DND-41 (cell line): Measurements from ENCODE around the gene EMILIN1.

Source experiments
- EZH2 ChIP-seq: IDR thresholded peaks from 3 replicates; pipeline ENCODE4 v1.6.1; 2012; ENCODE audit warnings: borderline replicate concordance, low read depth, mild to moderate bottlenecking, moderate library complexity, low read length, inconsistent platforms; ENCODE audit not compliant: severe bottlenecking
- TF ChIP-seq, protein P1 (sequence below): IDR thresholded peaks from 2 replicates; pipeline ENCODE4 v1.5.1; 2012; ENCODE audit warnings: borderline replicate concordance, low read length, moderate library complexity, mild to moderate bottlenecking; ENCODE audit not compliant: poor library complexity, severe bottlenecking; ENCODE audit errors: extremely low read depth

DNA sequence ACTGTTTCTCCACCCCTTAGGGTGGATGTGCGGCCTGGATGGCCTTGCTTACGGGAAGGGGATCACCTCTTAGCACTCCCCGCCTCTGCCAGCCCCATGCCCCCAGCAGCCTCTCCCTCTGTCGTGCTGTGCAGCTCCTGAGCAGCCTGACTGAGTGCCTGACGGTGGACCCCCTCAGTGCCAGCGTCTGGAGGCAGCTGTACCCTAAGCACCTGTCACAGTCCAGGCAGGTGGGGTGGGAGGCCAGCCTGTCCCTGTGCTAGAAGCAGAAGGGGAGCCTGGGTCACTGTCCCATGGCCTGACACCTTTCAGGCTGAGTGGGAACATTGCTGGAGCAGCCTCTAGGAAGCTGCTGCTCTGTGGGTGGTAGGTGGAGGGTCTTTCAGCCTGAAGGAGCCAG is 40.4 kb upstream of the EMILIN1 start:
- TF ChIP-seq, protein P1, sequence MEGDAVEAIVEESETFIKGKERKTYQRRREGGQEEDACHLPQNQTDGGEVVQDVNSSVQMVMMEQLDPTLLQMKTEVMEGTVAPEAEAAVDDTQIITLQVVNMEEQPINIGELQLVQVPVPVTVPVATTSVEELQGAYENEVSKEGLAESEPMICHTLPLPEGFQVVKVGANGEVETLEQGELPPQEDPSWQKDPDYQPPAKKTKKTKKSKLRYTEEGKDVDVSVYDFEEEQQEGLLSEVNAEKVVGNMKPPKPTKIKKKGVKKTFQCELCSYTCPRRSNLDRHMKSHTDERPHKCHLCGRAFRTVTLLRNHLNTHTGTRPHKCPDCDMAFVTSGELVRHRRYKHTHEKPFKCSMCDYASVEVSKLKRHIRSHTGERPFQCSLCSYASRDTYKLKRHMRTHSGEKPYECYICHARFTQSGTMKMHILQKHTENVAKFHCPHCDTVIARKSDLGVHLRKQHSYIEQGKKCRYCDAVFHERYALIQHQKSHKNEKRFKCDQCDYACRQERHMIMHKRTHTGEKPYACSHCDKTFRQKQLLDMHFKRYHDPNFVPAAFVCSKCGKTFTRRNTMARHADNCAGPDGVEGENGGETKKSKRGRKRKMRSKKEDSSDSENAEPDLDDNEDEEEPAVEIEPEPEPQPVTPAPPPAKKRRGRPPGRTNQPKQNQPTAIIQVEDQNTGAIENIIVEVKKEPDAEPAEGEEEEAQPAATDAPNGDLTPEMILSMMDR: no peak
- TF ChIP-seq EZH2: no peak
